GM12878 (cell line): ENCODE measurements around the gene C9orf57. TPM values are rescaled to one million over a fixed set of nuclear protein-coding genes. Genes with fewer than 3 reads are reported as not detected.
"Not testable (repeated sequence)": the region's sequence is repeated elsewhere in the genome, so short reads cannot be mapped to it uniquely, and the experiment has no call there.

Experiments
- ATAC-seq: fragments of 200-7000 bp; cut with Tn5 transposase; 3 replicates; pipeline ENCODE4 v1.9.1; 2020; ENCODE audit warnings: mild to moderate bottlenecking, moderate library complexity
- BruUV-seq: library from RNA; stranded (reverse); fragments of 400-500 nt; replicated peaks from 2 replicates; lab custom pipeline; 2021; lab: Mats Ljungman, UMichigan
- CTCF ChIA-PET: fragments of 300-600 bp; sonication (Branson Sonifier 250); formaldehyde crosslinking; extraction: SDS; loops from one replicate; lab custom pipeline; 2021; ENCODE audit warnings: inconsistent platforms; lab: Yijun Ruan, JAX
- POLR2A ChIA-PET: fragments of 350-600 bp; formaldehyde crosslinking; extraction: SDS; loops from one replicate; lab custom pipeline; 2021; ENCODE audit warnings: inconsistent platforms; lab: Charles Lee
- RAD21 ChIA-PET: fragments of 300-600 bp; sonication (Branson Sonifier 250); formaldehyde crosslinking; loops from one replicate; lab custom pipeline; 2023; ENCODE audit warnings: antibody characterized with exemption; ENCODE audit not compliant: unreplicated experiment; lab: Charles Lee
- SMC1A ChIA-PET: fragments of 300-600 bp; sonication (Branson Sonifier 250); formaldehyde crosslinking; loops from one replicate; lab custom pipeline; 2023; ENCODE audit not compliant: unreplicated experiment, uncharacterized antibody; lab: Charles Lee
- DNase-seq: peaks from one replicate; pipeline ENCODE4 v3.0.0-alpha.2; 2011; ENCODE audit warnings: low read depth, low spot score
- FAIRE-seq: peaks from 3 replicates; lab custom pipeline; 2011; peaks lifted over from hg19 to GRCh38; lab: Jason Lieb, UNC
- H2AFZ ChIP-seq: 2 replicates; pipeline ENCODE4 v1.6.0; 2011; ENCODE audit warnings: low read depth, low read length, control low read depth; ENCODE audit not compliant: control insufficient read depth
- H3K27ac ChIP-seq: 2 replicates; pipeline ENCODE4 v1.5.1; 2011; ENCODE audit warnings: control low read depth; ENCODE audit not compliant: control insufficient read depth, insufficient read depth
- H3K27me3 ChIP-seq, 2 experiments: replicated peaks in 1 of 2; 2 replicates each; pipeline versions ENCODE4 v1.6.0 to v1.6.1; 2011; ENCODE audit warnings: low read length in 1 of 2; ENCODE audit not compliant: control insufficient read depth in 2 of 2, insufficient read depth in 2 of 2
- H3K36me3 ChIP-seq, 2 experiments: 2 replicates each; pipeline ENCODE4 v1.5.1; 2011; ENCODE audit warnings: low read length in 1 of 2; ENCODE audit not compliant: control insufficient read depth in 2 of 2, insufficient read depth in 2 of 2
- H3K4me1 ChIP-seq: 2 replicates; pipeline ENCODE4 v1.6.1; 2011; ENCODE audit warnings: mild to moderate bottlenecking, low read length, moderate library complexity, mixed read lengths; ENCODE audit not compliant: control insufficient read depth, insufficient read depth
- H3K4me2 ChIP-seq: 2 replicates; pipeline ENCODE4 v1.6.0; 2011; ENCODE audit warnings: control low read depth; ENCODE audit not compliant: control insufficient read depth, insufficient read depth
- H3K4me3 ChIP-seq: fragments of 200-600 bp; sonication (generic); 2 replicates; pipeline ENCODE4 v1.5.1; 2016
- H3K79me2 ChIP-seq: 2 replicates; pipeline ENCODE4 v1.6.0; 2011; ENCODE audit warnings: low read length; ENCODE audit not compliant: control insufficient read depth, insufficient read depth
- H3K9ac ChIP-seq: 2 replicates; pipeline ENCODE4 v1.8.0; 2011; ENCODE audit warnings: low read length, control low read depth, mixed read lengths; ENCODE audit not compliant: control insufficient read depth, insufficient read depth
- H3K9me3 ChIP-seq: replicated peaks from 3 replicates; pipeline ENCODE4 v1.5.1; 2011; ENCODE audit warnings: mild to moderate bottlenecking, low read length; ENCODE audit not compliant: control insufficient read depth, insufficient read depth
- H4K20me1 ChIP-seq: 2 replicates; pipeline ENCODE4 v1.6.0; 2011; ENCODE audit not compliant: control insufficient read depth, insufficient read depth
- NR2F1 ChIP-seq: fragments of 450-650 bp; conservative IDR thresholded peaks from 2 replicates; pipeline ENCODE4 v1.6.1; 2017; ENCODE audit warnings: mild to moderate bottlenecking
- RAD51 ChIP-seq: fragments of 450-650 bp; IDR thresholded peaks from 2 replicates; pipeline ENCODE4 v1.6.1; 2016; ENCODE audit warnings: moderate library complexity, mild to moderate bottlenecking, inconsistent platforms
- TAF1 ChIP-seq: IDR thresholded peaks from 2 replicates; pipeline ENCODE4 v1.6.1; 2011; ENCODE audit warnings: mild to moderate bottlenecking, low read depth, low read length, borderline replicate concordance
- WGBS: methylation state at CpG from one replicate; pipeline ENCODE4 v1.1.6; 2016; ENCODE audit warnings: low lambda C conversion rate; ENCODE audit not compliant: insufficient replicate concordance, insufficient coverage; ENCODE audit errors: missing lambda C conversion rate; 5-methylcytosine and 5-hydroxymethylcytosine counted together
- in situ Hi-C: fragments of 300-500 bp; cut with MboI; formaldehyde crosslinking; loops from 9 replicates; pipeline ENCODE4 v1.14.3; 2018; ENCODE audit warnings: mixed read lengths
- intact Hi-C: fragments of 100-400 bp; cut with micrococcal nuclease; formaldehyde crosslinking; loops from one replicate; pipeline ENCODE4 v1.14.2; 2022; ENCODE audit not compliant: unreplicated experiment
- polyA plus RNA-seq, 11 experiments: library from polyadenylated mRNA; depleted of rRNA in 4 of 11; unstranded in 6 of 11; stranded (reverse) in 5 of 11; fragments of >200 nt; fragmentation: Nextera tagmentation in 4 of 11; fragmentation: Illumina TruSeq in 1 of 11; extraction: Ambion mirVana in 4 of 11; extraction: Trizol in 1 of 11; gene quantifications; 1 replicate in 1 of 11; 2 replicates in 10 of 11; pipeline versions ENCODE4 v1.2.1 to v1.2.3, GENCODE V29; 2011 to 2016; ENCODE audit warnings: inconsistent platforms in 2 of 11, missing spikeins in 2 of 11, low read depth in 1 of 11
- total RNA-seq, 4 experiments: library from RNA; depleted of rRNA in 3 of 4; stranded (reverse); fragments of >200 nt in 3 of 4; fragmentation: Illumina TruSeq in 1 of 4; extraction: Trizol in 1 of 4; gene quantifications; 2 replicates each; pipeline versions ENCODE4 v1.2.1 to v1.2.3, GENCODE V29; 2013 to 2021

Gene C9orf57
- total and polyA plus RNA-seq, 10 of the 15 experiments (the other 5 are each of a cell fraction or from before 2014, with no cell fraction given), result 0.06 to 0.27 TPM; not detected in 8

GRCh38 chr9:72012646-72013045 lies 47.8 kb downstream of the C9orf57 start:
- ChIA-PET SMC1A (interaction anchor here (1.1 kb wide), 1 partner anchor 12 kb away, joined by 8 read pairs; no protein-coding TSS in a partner anchor), RAD21 (no interaction called here), CTCF (interaction anchor here (0.6 to 2.0 kb wide), 2 partner anchors 12 to 236 kb away, joined by 4 to 5 read pairs; no protein-coding TSS in a partner anchor), POLR2A (no interaction called here)
- no peaks in the 10 kb centered on the region for H4K20me1 ChIP-seq
- WGBS, result 30% methylated on average over 4 of the region's 4 CpGs
- H3K27me3 ChIP-seq, result no peaks in the 10 kb centered on the region; a peak in 1 of 4 replicates
- H3K4me3 ChIP-seq, result no peak overlapping the region
- no peak overlapping the region for H3K9ac ChIP-seq
- in situ Hi-C loops, result loop anchor here (10.0 to 25.0 kb wide), 2 partner anchors 388 to 725 kb away; no protein-coding TSS in a partner anchor
- no peak for FAIRE-seq
- no peaks in the 10 kb centered on the region for H3K9me3 ChIP-seq
- H3K4me1 ChIP-seq, result no peaks in the 10 kb centered on the region
- TF ChIP-seq NR2F1, result 0 out of 2 replicates have a peak, but pooled peaks have one; percentile 21
- peak; percentile 53; the same call in 1 of the 2 replicates for TF ChIP-seq RAD51
- no peak for TF ChIP-seq TAF1
- BruUV-seq, result no TSS peak
- intact Hi-C loops, result no loop called here
- DNase-seq, result no peak
- no peak overlapping the region for H3K27ac ChIP-seq
- no peak for ATAC-seq
- no peak overlapping the region for H3K4me2 ChIP-seq
- H3K36me3 ChIP-seq, result no peaks in the 10 kb centered on the region
- no peaks in the 10 kb centered on the region for H3K79me2 ChIP-seq
- no peak overlapping the region for H2AFZ ChIP-seq

GRCh38 chr9:72007726-72008125 lies 52.7 kb downstream of the C9orf57 start:
- RAD21 ChIA-PET, BruUV-seq: not testable (repeated sequence)

More at GRCh38 chr9:72007726-72008125, 52.7 kb downstream of the C9orf57 start:
- FAIRE-seq, H3K4me1 ChIP-seq, H3K4me3 ChIP-seq, H3K79me2 ChIP-seq, intact Hi-C loops, POLR2A ChIA-PET, ATAC-seq, H3K9me3 ChIP-seq, H3K9ac ChIP-seq, DNase-seq, H3K27ac ChIP-seq, H3K36me3 ChIP-seq, H4K20me1 ChIP-seq, H3K4me2 ChIP-seq, H3K27me3 ChIP-seq, H2AFZ ChIP-seq: not testable (repeated sequence)
- in situ Hi-C loops, result loop anchor here (25.0 kb wide), 1 partner anchor 720 kb away; no protein-coding TSS in a partner anchor
- CTCF ChIA-PET, result interaction anchor here (0.9 to 2.6 kb wide), 3 partner anchors 17 to 201 kb away, joined by 3 to 11 read pairs (median 4); no protein-coding TSS in a partner anchor
- SMC1A ChIA-PET, result interaction anchor here (1.2 to 2.0 kb wide), 3 partner anchors 17 to 693 kb away, joined by 3 to 6 read pairs (median 3); no protein-coding TSS in a partner anchor
- 54% methylated on average over 15 of the region's 20 CpGs for WGBS
